PC-3 (cell line): ENCODE data around the gene HOXB9. TPM values are rescaled to one million over a fixed set of nuclear protein-coding genes. Genes with fewer than 3 reads are reported as not detected.
A peak's percentile ranks its signal among the peaks of the same experiment; 100 is the strongest.

Source experiments
- ATAC-seq: fragments of 200-7000 bp; cut with Tn5 transposase; 2 replicates; pipeline ENCODE4 v1.9.1; 2020; ENCODE audit warnings: mild to moderate bottlenecking, moderate library complexity
- BruUV-seq: library from RNA; stranded (reverse); fragments of 400-500 nt; replicated peaks from 2 replicates; lab custom pipeline; 2021; lab: Mats Ljungman, UMichigan
- CTCF ChIA-PET: fragments of 300-600 bp; sonication (Branson Sonifier 250); formaldehyde crosslinking; loops from one replicate; lab custom pipeline; 2022; ENCODE audit warnings: antibody characterized with exemption; lab: Charles Lee
- POLR2A ChIA-PET: fragments of 300-600 bp; sonication (Branson Sonifier 250); formaldehyde crosslinking; loops from one replicate; lab custom pipeline; 2022; ENCODE audit warnings: antibody characterized with exemption; ENCODE audit not compliant: unreplicated experiment; lab: Charles Lee
- DNase-seq: peaks from one replicate; pipeline ENCODE4 v3.0.0-alpha.2; 2015
- H2AFZ ChIP-seq: fragments of 300-600 bp; sonication (generic); 2 replicates; pipeline ENCODE4 v1.6.0; 2016; ENCODE audit warnings: antibody characterized with exemption, low read length
- H3F3A ChIP-seq: fragments of 300-600 bp; sonication (generic); one replicate; pipeline ENCODE4 v1.6.0; 2017; ENCODE audit warnings: antibody characterized with exemption, low read length, control low read depth, mild to moderate bottlenecking; ENCODE audit not compliant: unreplicated experiment
- H3K27ac ChIP-seq: fragments of 300-600 bp; sonication (generic); 2 replicates; pipeline ENCODE4 v1.5.1; 2016; ENCODE audit warnings: mild to moderate bottlenecking, low read length
- H3K27me3 ChIP-seq: fragments of 300-600 bp; sonication (generic); 2 replicates; pipeline ENCODE4 v1.6.1; 2016; ENCODE audit warnings: low read length, mixed read lengths
- H3K36me3 ChIP-seq: fragments of 300-600 bp; sonication (generic); 2 replicates; pipeline ENCODE4 v1.6.1; 2016; ENCODE audit warnings: low read depth, mixed run types, low read length, mixed read lengths
- H3K4me1 ChIP-seq: fragments of 300-600 bp; sonication (generic); 2 replicates; pipeline ENCODE4 v1.5.1; 2016; ENCODE audit warnings: low read length; ENCODE audit not compliant: insufficient read depth
- H3K4me2 ChIP-seq: fragments of 300-600 bp; sonication (generic); 2 replicates; pipeline ENCODE4 v1.6.0; 2016; ENCODE audit warnings: low read length
- H3K4me3 ChIP-seq: fragments of 300-600 bp; sonication (generic); 2 replicates; pipeline ENCODE4 v1.5.1; 2016; ENCODE audit warnings: mild to moderate bottlenecking, low read length, mixed read lengths
- H3K79me2 ChIP-seq: fragments of 300-600 bp; sonication (generic); 2 replicates; pipeline ENCODE4 v1.6.1; 2017; ENCODE audit warnings: low read length, mixed read lengths
- H3K9ac ChIP-seq: fragments of 300-600 bp; sonication (generic); 2 replicates; pipeline ENCODE4 v1.6.0; 2016; ENCODE audit warnings: mild to moderate bottlenecking, low read length
- H3K9me2 ChIP-seq: fragments of 300-600 bp; sonication (generic); replicated peaks from 2 replicates; pipeline ENCODE4 v1.6.1; 2016; ENCODE audit warnings: mixed run types, low read length, mixed read lengths
- H3K9me3 ChIP-seq: fragments of 300-600 bp; sonication (generic); 2 replicates; pipeline ENCODE4 v1.6.1; 2016; ENCODE audit warnings: low read length, mixed read lengths
- H4K20me1 ChIP-seq: fragments of 300-600 bp; sonication (generic); 2 replicates; pipeline ENCODE4 v1.6.1; 2016; ENCODE audit warnings: low read length, mixed read lengths
- EZH2 ChIP-seq: fragments of 300-600 bp; sonication (generic); IDR thresholded peaks from one replicate; pipeline ENCODE4 v1.6.1; 2017; ENCODE audit warnings: antibody characterized with exemption, mild to moderate bottlenecking, low read length; ENCODE audit not compliant: unreplicated experiment
- EZH2phosphoT487 ChIP-seq: fragments of 300-600 bp; sonication (generic); IDR thresholded peaks from 2 replicates; pipeline ENCODE4 v1.6.1; 2018; ENCODE audit warnings: mild to moderate bottlenecking, antibody characterized with exemption, low read length, borderline replicate concordance
- intact Hi-C: fragments of 100-400 bp; cut with micrococcal nuclease; formaldehyde crosslinking; loops from 2 replicates; pipeline ENCODE4 v1.9.0; 2023
- total RNA-seq: library from RNA; depleted of rRNA; stranded (reverse); fragments of >200 nt; gene quantifications from 2 replicates; pipeline ENCODE4 v1.2.3, GENCODE V29; 2014
- TF ChIP-seq, protein P1 (sequence below): fragments of 300-600 bp; sonication (generic); conservative IDR thresholded peaks from 2 replicates; pipeline ENCODE4 v1.5.1; 2017; ENCODE audit warnings: antibody characterized with exemption, low read depth, mild to moderate bottlenecking, low read length

Gene HOXB9
- total RNA-seq, 1 experiment from 2014 or later: 7.0 TPM

DNA sequence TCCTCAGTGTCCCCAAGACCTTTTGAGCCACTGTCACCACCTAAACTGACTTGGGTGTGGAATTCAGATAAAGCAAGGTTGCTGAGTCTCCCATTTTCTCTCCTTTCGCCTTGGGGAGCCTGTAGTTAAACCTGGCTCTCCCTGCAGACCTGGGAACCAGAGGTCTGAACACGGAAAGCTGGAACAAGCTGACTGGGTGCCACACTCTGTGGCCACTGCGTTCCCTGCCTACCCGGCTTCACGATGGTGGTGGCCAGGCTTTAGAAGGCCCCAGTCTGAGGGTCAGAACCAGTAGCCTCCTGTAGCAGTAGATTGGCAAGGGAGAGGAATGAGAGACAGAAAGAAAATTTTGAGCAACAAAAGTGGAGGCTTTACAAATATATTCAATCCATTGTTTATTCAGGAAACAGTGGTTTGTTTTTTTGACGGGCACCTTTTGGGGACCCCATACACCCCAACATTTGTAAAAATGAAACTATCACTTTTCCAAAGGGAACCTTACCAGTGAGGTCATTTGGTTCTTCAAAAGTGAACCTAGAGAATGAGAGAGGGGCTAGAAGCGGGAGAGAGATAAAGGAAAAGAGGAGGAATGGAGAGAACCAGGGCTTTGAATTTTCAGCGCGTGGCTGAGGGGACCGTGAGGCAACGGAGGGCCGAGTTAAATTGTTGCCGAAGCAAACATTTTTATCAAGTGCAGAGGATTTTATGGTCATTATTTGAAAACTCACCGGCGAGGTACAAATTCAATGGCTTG, 9.3 kb downstream of the HOXB9 start:
- Histone ChIP-seq H3K9me3 (no peaks in the 10 kb centered on the region), H4K20me1 (no peaks in the 10 kb centered on the region), H3F3A (no peaks in the 10 kb centered on the region), H3K27me3 (peaks cover 67% of the 10 kb centered on the region), H2AFZ (no peak overlapping the region), H3K27ac (no peak overlapping the region), H3K4me2 (peak overlapping the region; percentile 99), H3K4me3 (peak overlapping the region; percentile 80), H3K9me2 (no peaks in the 10 kb centered on the region), H3K9ac (no peak overlapping the region), H3K36me3 (no peaks in the 10 kb centered on the region), H3K79me2 (no peaks in the 10 kb centered on the region), H3K4me1 (peaks cover 32% of the 10 kb centered on the region)
- DNase-seq (peak; percentile 16), ATAC-seq (no peak)
- intact Hi-C loops: loop anchor here (5.0 kb wide), 1 partner anchor 590 kb away; no protein-coding TSS in a partner anchor
- BruUV-seq: no TSS peak
- ChIA-PET CTCF (no interaction called here), POLR2A (no interaction called here)
- TF ChIP-seq EZH2phosphoT487: no peak
- no peak for TF ChIP-seq EZH2
- TF ChIP-seq, protein P1, sequence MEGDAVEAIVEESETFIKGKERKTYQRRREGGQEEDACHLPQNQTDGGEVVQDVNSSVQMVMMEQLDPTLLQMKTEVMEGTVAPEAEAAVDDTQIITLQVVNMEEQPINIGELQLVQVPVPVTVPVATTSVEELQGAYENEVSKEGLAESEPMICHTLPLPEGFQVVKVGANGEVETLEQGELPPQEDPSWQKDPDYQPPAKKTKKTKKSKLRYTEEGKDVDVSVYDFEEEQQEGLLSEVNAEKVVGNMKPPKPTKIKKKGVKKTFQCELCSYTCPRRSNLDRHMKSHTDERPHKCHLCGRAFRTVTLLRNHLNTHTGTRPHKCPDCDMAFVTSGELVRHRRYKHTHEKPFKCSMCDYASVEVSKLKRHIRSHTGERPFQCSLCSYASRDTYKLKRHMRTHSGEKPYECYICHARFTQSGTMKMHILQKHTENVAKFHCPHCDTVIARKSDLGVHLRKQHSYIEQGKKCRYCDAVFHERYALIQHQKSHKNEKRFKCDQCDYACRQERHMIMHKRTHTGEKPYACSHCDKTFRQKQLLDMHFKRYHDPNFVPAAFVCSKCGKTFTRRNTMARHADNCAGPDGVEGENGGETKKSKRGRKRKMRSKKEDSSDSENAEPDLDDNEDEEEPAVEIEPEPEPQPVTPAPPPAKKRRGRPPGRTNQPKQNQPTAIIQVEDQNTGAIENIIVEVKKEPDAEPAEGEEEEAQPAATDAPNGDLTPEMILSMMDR: no peak

- DNase-seq (peak; percentile 15), ATAC-seq (no peak)
- Histone ChIP-seq H2AFZ (no peak overlapping the region), H3K9me2 (no peaks in the 10 kb centered on the region), H4K20me1 (no peaks in the 10 kb centered on the region), H3K79me2 (no peaks in the 10 kb centered on the region), H3K27ac (no peak overlapping the region), H3K36me3 (no peaks in the 10 kb centered on the region), H3K4me1 (peaks cover 35% of the 10 kb centered on the region), H3K4me3 (peak overlapping the region; percentile 26; the same call in 1 of the 2 replicates), H3K9me3 (no peaks in the 10 kb centered on the region), H3K27me3 (peaks cover 70% of the 10 kb centered on the region), H3K4me2 (peak overlapping the region; percentile 75), H3F3A (no peaks in the 10 kb centered on the region), H3K9ac (no peak overlapping the region)
- peak; percentile 39 for TF ChIP-seq EZH2
- peak; percentile 22; the same call in 1 of the 2 replicates for TF ChIP-seq EZH2phosphoT487
- TF ChIP-seq, protein P1: no peak
- ChIA-PET POLR2A (no interaction called here), CTCF (no interaction called here)
- no TSS peak for BruUV-seq
- intact Hi-C loops: loop anchor here (5.0 kb wide), 1 partner anchor 589 kb away; no protein-coding TSS in a partner anchor
Measured at GRCh38 chr17:48615963-48616716, 10.0 kb downstream of the HOXB9 start.
